Uterus (tissue), 4 donors: ENCODE results near the gene SCN8A. TPM values are rescaled to one million over a fixed set of nuclear protein-coding genes. Genes with fewer than 3 reads are reported as not detected.

Source experiments
- DNase-seq, 2 donors: peaks; one replicate each; pipeline ENCODE4 v3.0.0-alpha.2; 2019 to 2020
- H3K27ac ChIP-seq, 2 donors: fragments of 200-600 bp; sonication (generic); 1 replicate in 1 of 2; 2 replicates in 1 of 2; pipeline ENCODE4 v1.5.1; 2016 to 2018
- H3K27me3 ChIP-seq, 2 donors: fragments of 200-600 bp; sonication (generic); one replicate each; pipeline ENCODE4 v1.5.1; 2018 to 2019; ENCODE audit warnings: control low read depth in 1 of 2
- H3K36me3 ChIP-seq, 2 donors: fragments of 200-600 bp; sonication (generic); one replicate each; pipeline ENCODE4 v1.5.1; 2019; ENCODE audit warnings: control low read depth in 1 of 2
- H3K4me1 ChIP-seq, 2 donors: fragments of 200-600 bp; sonication (generic); one replicate each; pipeline ENCODE4 v1.5.1; 2018 to 2019; ENCODE audit warnings: control low read depth in 1 of 2
- H3K4me3 ChIP-seq, 2 donors: fragments of 200-600 bp; sonication (generic); 1 replicate in 1 of 2; 2 replicates in 1 of 2; pipeline ENCODE4 v1.5.1; 2018 to 2019; ENCODE audit warnings: mild to moderate bottlenecking in 1 of 2
- H3K9me3 ChIP-seq, 2 donors: fragments of 200-600 bp; sonication (generic); one replicate each; pipeline ENCODE4 v1.5.1; 2019; ENCODE audit warnings: control low read depth in 1 of 2
- CTCF ChIP-seq, 4 experiments: fragments of 200-600 bp in 2 of 4; fragments of 450-650 bp in 2 of 4; sonication (generic) in 2 of 4; IDR thresholded peaks; one replicate each; pipeline ENCODE4 v1.5.1; 2016 to 2019; ENCODE audit warnings: antibody characterized with exemption in 4 of 4, mild to moderate bottlenecking in 2 of 4, moderate library complexity in 1 of 4
- POLR2A ChIP-seq, 2 donors: fragments of 450-650 bp; IDR thresholded peaks; one replicate each; pipeline ENCODE4 v1.6.1; 2016; ENCODE audit warnings: antibody characterized with exemption in 2 of 2, mild to moderate bottlenecking in 1 of 2, moderate library complexity in 1 of 2
- intact Hi-C: fragments of 100-400 bp; cut with DNase I; formaldehyde crosslinking; loops from one replicate; pipeline ENCODE4 v1.15.1; 2023; ENCODE audit warnings: low total_unique reads
- total RNA-seq, 4 donors: library from RNA; depleted of rRNA in 3 of 4; stranded (reverse); fragments of >200 nt in 3 of 4; gene quantifications; one replicate each; pipeline versions ENCODE4 v1.1.0 to v1.2.4, GENCODE V29; 2014 to 2023
- donor health status: DM: yes; HTN: yes; CAD: no.

SCN8A gene
- total RNA-seq, 4 donors from 2014 or later, result 1.3 to 6.7 (median 3.0) TPM; not detected in 1

GRCh38 chr12:51661199-51661598 is 70.2 kb downstream of the SCN8A start:
- H3K27me3 ChIP-seq, result no peaks in the 10 kb centered on the region
- intact Hi-C loops, result no loop called here
- no peaks in the 10 kb centered on the region for H3K4me1 ChIP-seq
- DNase-seq, result no peak
- TF ChIP-seq CTCF (IDR thresholded peaks at IDR 0.05), result no peak
- no peak for TF ChIP-seq POLR2A (IDR thresholded peaks at IDR 0.05)
- no peak overlapping the region for H3K4me3 ChIP-seq
- H3K9me3 ChIP-seq, result no peaks in the 10 kb centered on the region
- no peaks in the 10 kb centered on the region for H3K36me3 ChIP-seq
- no peak overlapping the region for H3K27ac ChIP-seq

GRCh38 chr12:51661836-51662235 is 70.8 kb downstream of the SCN8A start:
- intact Hi-C loops, result no loop called here
- no peaks in the 10 kb centered on the region for H3K27me3 ChIP-seq
- H3K36me3 ChIP-seq, result no peaks in the 10 kb centered on the region
- no peak for TF ChIP-seq POLR2A (IDR thresholded peaks at IDR 0.05)
- TF ChIP-seq CTCF (IDR thresholded peaks at IDR 0.05), result no peak
- no peak overlapping the region for H3K4me3 ChIP-seq
- no peak for DNase-seq
- no peak overlapping the region for H3K27ac ChIP-seq
- H3K9me3 ChIP-seq, result no peaks in the 10 kb centered on the region
- H3K4me1 ChIP-seq, result no peaks in the 10 kb centered on the region

DNA sequence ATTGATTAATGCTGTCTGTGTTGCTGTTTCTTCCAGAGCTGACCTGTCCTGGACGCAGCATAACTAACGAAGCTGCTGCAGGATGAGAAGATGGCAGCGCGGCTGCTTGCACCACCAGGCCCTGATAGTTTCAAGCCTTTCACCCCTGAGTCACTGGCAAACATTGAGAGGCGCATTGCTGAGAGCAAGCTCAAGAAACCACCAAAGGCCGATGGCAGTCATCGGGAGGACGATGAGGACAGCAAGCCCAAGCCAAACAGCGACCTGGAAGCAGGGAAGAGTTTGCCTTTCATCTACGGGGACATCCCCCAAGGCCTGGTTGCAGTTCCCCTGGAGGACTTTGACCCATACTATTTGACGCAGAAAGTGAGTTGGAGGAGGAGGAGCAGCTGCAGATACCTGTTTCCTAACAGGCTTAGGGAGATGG is 71.7 kb downstream of the SCN8A start:
- intact Hi-C loops, result no loop called here
- H3K27me3 ChIP-seq, result no peaks in the 10 kb centered on the region
- TF ChIP-seq CTCF (IDR thresholded peaks at IDR 0.05) (no peak), POLR2A (IDR thresholded peaks at IDR 0.05) (no peak)
- no peaks in the 10 kb centered on the region for H3K9me3 ChIP-seq
- no peak overlapping the region for H3K27ac ChIP-seq
- no peak for DNase-seq
- no peaks in the 10 kb centered on the region for H3K4me1 ChIP-seq
- no peak overlapping the region for H3K4me3 ChIP-seq
- no peaks in the 10 kb centered on the region for H3K36me3 ChIP-seq

GRCh38 chr12:51663390-51663789 is 72.4 kb downstream of the SCN8A start:
- Histone ChIP-seq H3K4me3 (no peak overlapping the region), H3K27me3 (no peaks in the 10 kb centered on the region), H3K4me1 (no peaks in the 10 kb centered on the region), H3K36me3 (no peaks in the 10 kb centered on the region), H3K27ac (no peak overlapping the region), H3K9me3 (no peaks in the 10 kb centered on the region)
- no peak for DNase-seq
- no peak for TF ChIP-seq CTCF (IDR thresholded peaks at IDR 0.05)
- no peak for TF ChIP-seq POLR2A (IDR thresholded peaks at IDR 0.05)
- intact Hi-C loops, result no loop called here

DNA sequence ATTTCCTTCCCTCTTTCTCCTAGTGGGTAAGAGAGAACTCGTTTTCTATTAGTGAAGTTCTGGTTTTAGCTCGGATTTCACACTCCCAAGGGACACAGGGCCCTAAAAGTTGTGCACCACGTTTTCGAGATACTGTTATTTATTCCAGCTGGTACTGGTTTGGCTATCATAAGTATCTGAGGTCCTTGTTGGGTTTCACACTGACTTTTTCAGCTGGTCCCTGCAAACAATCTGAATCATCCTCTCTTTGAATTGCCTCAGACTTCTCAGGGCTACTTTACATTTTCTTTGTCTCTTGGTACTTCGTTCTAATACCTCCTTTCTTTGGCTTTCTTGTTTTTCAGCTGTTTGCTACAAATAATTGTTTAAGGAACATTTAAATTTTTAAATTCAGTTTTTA is 75.7 kb downstream of the SCN8A start:
- intact Hi-C loops, result no loop called here
- H3K9me3 ChIP-seq, result no peaks in the 10 kb centered on the region
- H3K4me1 ChIP-seq, result no peaks in the 10 kb centered on the region
- no peak overlapping the region for H3K27ac ChIP-seq
- no peaks in the 10 kb centered on the region for H3K27me3 ChIP-seq
- no peak for DNase-seq
- TF ChIP-seq POLR2A (IDR thresholded peaks at IDR 0.05) (no peak), CTCF (IDR thresholded peaks at IDR 0.05) (no peak)
- H3K4me3 ChIP-seq, result no peak overlapping the region
- H3K36me3 ChIP-seq, result no peaks in the 10 kb centered on the region
